Left lung (tissue), 10 donors: Measurements from ENCODE around the gene HEXIM2. TPM values are rescaled to one million over a fixed set of nuclear protein-coding genes. Genes with fewer than 3 reads are reported as not detected.

Experiments used
- ATAC-seq: fragments of 200-7000 bp; cut with Tn5 transposase; one replicate; pipeline ENCODE4 v1.9.1; 2020; ENCODE audit warnings: moderate library complexity
- DNase-seq, 4 donors: peaks; one replicate each; pipeline ENCODE4 v3.0.0-alpha.2; 2013 to 2020
- H3K27ac ChIP-seq, 2 donors: fragments of 200-600 bp; sonication (generic) in 1 of 2; one replicate each; pipeline versions ENCODE4 v1.5.0 to v1.8.0; 2020 to 2021
- H3K27me3 ChIP-seq, 2 donors: fragments of 200-600 bp; sonication (generic) in 1 of 2; one replicate each; pipeline versions ENCODE4 v1.5.0 to v1.8.0; 2020 to 2021
- H3K36me3 ChIP-seq, 2 donors: fragments of 200-600 bp; sonication (generic) in 1 of 2; one replicate each; pipeline versions ENCODE4 v1.5.0 to v1.8.0; 2020 to 2021
- H3K4me1 ChIP-seq, 2 donors: fragments of 200-600 bp; one replicate each; pipeline ENCODE4 v1.8.0; 2021
- H3K4me3 ChIP-seq, 2 donors: fragments of 200-600 bp; sonication (generic) in 1 of 2; one replicate each; pipeline versions ENCODE4 v1.5.0 to v1.8.0; 2020 to 2021; ENCODE audit warnings: mild to moderate bottlenecking in 1 of 2
- H3K9me3 ChIP-seq, 2 donors: fragments of 200-600 bp; sonication (generic) in 1 of 2; one replicate each; pipeline versions ENCODE4 v1.5.0 to v1.8.0; 2020 to 2021
- CTCF ChIP-seq, 2 donors: fragments of 200-600 bp; sonication (generic) in 1 of 2; IDR thresholded peaks; one replicate each; pipeline versions ENCODE4 v1.5.0 to v1.8.0; 2021; ENCODE audit warnings: antibody characterized with exemption in 2 of 2
- intact Hi-C, 2 donors: fragments of 100-400 bp; cut with DNase I; formaldehyde crosslinking; loops; one replicate each; pipeline versions ENCODE4 v1.11.2 to v1.14.2; 2022
- polyA plus RNA-seq, 6 donors: library from polyadenylated mRNA; unstranded; fragments of 120-200 nt; gene quantifications; one replicate each; pipeline ENCODE4 v1.2.1, GENCODE V29; 2013; ENCODE audit not compliant: insufficient read length in 6 of 6
- total RNA-seq, 2 donors: library from RNA; stranded (reverse); fragmentation: NEBNext Ultra II Directional; extraction: Animal tissue kit (Norgen Biotek cat#: 25700); gene quantifications; one replicate each; pipeline ENCODE4 v1.2.1, GENCODE V29; 2021
- donor health status: DM: no; HTN: yes; CAD: no.
- donor health status: DM: no; HTN: no; CAD: no.

HEXIM2 gene
- total and polyA plus RNA-seq, 8 donors = 5.4 to 10.9 (median 8.7) TPM

- ATAC-seq = peak; percentile 82
- Histone ChIP-seq H3K27me3 (no peaks in the 10 kb centered on the region), H3K9me3 (no peaks in the 10 kb centered on the region), H3K27ac (peak within 1 kb of the TSS in 1 of 2 donors; percentile 74), H3K4me3 (peak within 1 kb of the TSS; percentile 64 to 68), H3K4me1 (peaks cover 13 to 32% of the 10 kb centered on the region in 2 donors), H3K36me3 (no peaks in the 10 kb centered on the region)
- TF ChIP-seq CTCF (IDR thresholded peaks at IDR 0.05) = peak; percentile 100
- peak; percentile 94 to 98 (median 98) for DNase-seq
- intact Hi-C loops = loop anchor here (5.0 to 10.0 kb wide), 2 partner anchors 59 to 62 kb away; no protein-coding TSS in a partner anchor
These were observed 26.3 kb upstream of the HEXIM2 start, which contains the start of gene ACBD4 for GRCh38 chr17:45135192-45135977. TSS of gene ACBD4 (plus strand) at chr17:45135687. CDS start at chr17:45136145, 458 bp downstream.

- peaks cover 9 to 27% of the 10 kb centered on the region in 2 donors for H3K4me1 ChIP-seq
- peak overlapping the region in 1 of 2 donors; percentile 74 for H3K27ac ChIP-seq
- peak overlapping the region; percentile 64 to 68 for H3K4me3 ChIP-seq
- no peaks in the 10 kb centered on the region for H3K27me3 ChIP-seq
- ATAC-seq (no peak), DNase-seq (peak in 1 of 4 donors; percentile 73)
- no peak for TF ChIP-seq CTCF (IDR thresholded peaks at IDR 0.05)
- H3K36me3 ChIP-seq = no peaks in the 10 kb centered on the region
- intact Hi-C loops = loop anchor here (5.0 to 10.0 kb wide), 2 partner anchors 59 to 61 kb away; no protein-coding TSS in a partner anchor
- H3K9me3 ChIP-seq = no peaks in the 10 kb centered on the region
These were observed 25.5 kb upstream of the HEXIM2 start for GRCh38 chr17:45135978-45136791.

- Histone ChIP-seq H3K27me3 (no peaks in the 10 kb centered on the region), H3K4me3 (no peak overlapping the region), H3K36me3 (no peaks in the 10 kb centered on the region), H3K27ac (no peak overlapping the region), H3K4me1 (peaks cover 6 to 19% of the 10 kb centered on the region in 2 donors), H3K9me3 (no peaks in the 10 kb centered on the region)
- intact Hi-C loops = loop anchor here (5.0 to 10.0 kb wide), 2 partner anchors 58 to 60 kb away; no protein-coding TSS in a partner anchor
- DNase-seq (peak in 1 of 4 donors; percentile 49), ATAC-seq (no peak)
- TF ChIP-seq CTCF (IDR thresholded peaks at IDR 0.05) = no peak
These were observed 24.7 kb upstream of the HEXIM2 start for GRCh38 chr17:45136846-45137560.

GRCh38 chr17:45137561-45138305, 23.9 kb upstream of the HEXIM2 start:
- intact Hi-C loops = loop anchor here (5.0 to 10.0 kb wide), 2 partner anchors 57 to 60 kb away; no protein-coding TSS in a partner anchor

More at GRCh38 chr17:45137561-45138305, 23.9 kb upstream of the HEXIM2 start:
- DNase-seq = peak in 1 of 4 donors; percentile 20
- Histone ChIP-seq H3K4me3 (no peak overlapping the region), H3K9me3 (no peaks in the 10 kb centered on the region), H3K27me3 (no peaks in the 10 kb centered on the region), H3K4me1 (peaks cover 6 to 18% of the 10 kb centered on the region in 2 donors), H3K36me3 (no peaks in the 10 kb centered on the region), H3K27ac (no peak overlapping the region)
- no peak for ATAC-seq
- no peak for TF ChIP-seq CTCF (IDR thresholded peaks at IDR 0.05)
